GM23338 (cell line): ENCODE results near the gene ABCF3. TPM values are rescaled to one million over a fixed set of nuclear protein-coding genes. Genes with fewer than 3 reads are reported as not detected.
A peak's percentile ranks its signal among the peaks of the same experiment; 100 is the strongest.

Experiments
- ATAC-seq: fragments of 200-7000 bp; cut with Tn5 transposase; 3 replicates; pipeline ENCODE4 v1.9.1; 2020
- DNase-seq: peaks from one replicate; pipeline ENCODE4 v3.0.0-alpha.2; 2015; ENCODE audit warnings: low spot score
- H2AFZ ChIP-seq: fragments of 200-600 bp; sonication (generic); 2 replicates; pipeline ENCODE4 v1.8.0; 2016; ENCODE audit warnings: antibody characterized with exemption, mild to moderate bottlenecking, moderate library complexity
- H3F3A ChIP-seq: fragments of 200-600 bp; sonication (generic); replicated peaks from 2 replicates; pipeline ENCODE4 v1.8.0; 2017; ENCODE audit warnings: antibody characterized with exemption, mixed run types, low read depth
- H3K27ac ChIP-seq: fragments of 200-600 bp; sonication (generic); 2 replicates; pipeline ENCODE4 v1.6.1; 2016; ENCODE audit warnings: low read depth
- H3K27me3 ChIP-seq: fragments of 200-600 bp; sonication (generic); 2 replicates; pipeline ENCODE4 v1.8.0; 2016; ENCODE audit warnings: mild to moderate bottlenecking, mixed run types, moderate library complexity; ENCODE audit not compliant: insufficient read depth
- H3K36me3 ChIP-seq: fragments of 200-600 bp; sonication (generic); 2 replicates; pipeline ENCODE4 v1.8.0; 2016; ENCODE audit warnings: mild to moderate bottlenecking; ENCODE audit not compliant: insufficient read depth
- H3K4me1 ChIP-seq: fragments of 200-600 bp; sonication (generic); 2 replicates; pipeline ENCODE4 v1.8.0; 2016; ENCODE audit warnings: mild to moderate bottlenecking, moderate library complexity; ENCODE audit not compliant: insufficient read depth
- H3K4me2 ChIP-seq: fragments of 200-600 bp; sonication (generic); 2 replicates; pipeline ENCODE4 v1.7.1; 2017; ENCODE audit warnings: mixed run types
- H3K4me3 ChIP-seq: fragments of 200-600 bp; sonication (generic); 2 replicates; pipeline ENCODE4 v1.6.1; 2016; ENCODE audit warnings: mixed run types
- H3K79me2 ChIP-seq: fragments of 200-600 bp; sonication (generic); replicated peaks from 2 replicates; pipeline ENCODE4 v1.8.0; 2017; ENCODE audit warnings: mild to moderate bottlenecking; ENCODE audit not compliant: insufficient read depth
- H3K9me2 ChIP-seq: fragments of 200-600 bp; sonication (generic); 2 replicates; pipeline ENCODE4 v1.8.0; 2017; ENCODE audit not compliant: insufficient read depth
- H4K20me1 ChIP-seq: fragments of 200-600 bp; sonication (generic); replicated peaks from 2 replicates; pipeline ENCODE4 v1.8.0; 2017; ENCODE audit warnings: mild to moderate bottlenecking; ENCODE audit not compliant: insufficient read depth
- H3K27ac Mint-ChIP-seq: 2 replicates; pipeline ENCODE4 v1.8.0; 2020; ENCODE audit warnings: inconsistent platforms, mild to moderate bottlenecking, moderate library complexity, mixed read lengths
- H3K27me3 Mint-ChIP-seq: 3 replicates; pipeline ENCODE4 v1.8.0; 2022; ENCODE audit warnings: low read depth, mild to moderate bottlenecking, moderate library complexity, mixed read lengths, inconsistent platforms; ENCODE audit not compliant: insufficient read depth, poor library complexity
- H3K36me3 Mint-ChIP-seq: 3 replicates; pipeline ENCODE4 v1.8.0; 2021; ENCODE audit warnings: low read depth, mild to moderate bottlenecking, inconsistent platforms, moderate library complexity, mixed read lengths
- H3K4me1 Mint-ChIP-seq: 3 replicates; pipeline ENCODE4 v1.8.0; 2020; ENCODE audit warnings: mild to moderate bottlenecking, inconsistent platforms, mixed read lengths
- H3K4me3 Mint-ChIP-seq: 3 replicates; pipeline ENCODE4 v1.8.0; 2021; ENCODE audit warnings: moderate library complexity, mild to moderate bottlenecking, inconsistent platforms, mixed read lengths
- H3K9me3 Mint-ChIP-seq: 3 replicates; pipeline ENCODE4 v1.8.0; 2020; ENCODE audit warnings: moderate library complexity, mild to moderate bottlenecking, inconsistent platforms, mixed read lengths
- CREB1 ChIP-seq: fragments of 250-450 bp; sonication (Bioruptor Pico); IDR thresholded peaks from 2 replicates; pipeline ENCODE4 v1.5.0; 2020; ENCODE audit warnings: low read depth, mild to moderate bottlenecking, moderate library complexity
- EZH2 ChIP-seq: fragments of 200-600 bp; sonication (generic); IDR thresholded peaks from one replicate; pipeline ENCODE4 v1.8.0; 2017; ENCODE audit warnings: antibody characterized with exemption, mild to moderate bottlenecking, low read depth; ENCODE audit not compliant: unreplicated experiment
- EZH2phosphoT487 ChIP-seq: fragments of 200-600 bp; sonication (generic); IDR thresholded peaks from one replicate; pipeline ENCODE4 v1.8.1; 2018; ENCODE audit warnings: antibody characterized with exemption; ENCODE audit not compliant: unreplicated experiment
- JUNB ChIP-seq: IDR thresholded peaks from one replicate; pipeline ENCODE4 v1.6.1; 2016; ENCODE audit warnings: antibody characterized with exemption; ENCODE audit not compliant: unreplicated experiment
- POLR2AphosphoS5 ChIP-seq: IDR thresholded peaks from 2 replicates; pipeline ENCODE4 v1.6.1; 2016; ENCODE audit warnings: antibody characterized with exemption, low read depth
- REST ChIP-seq: IDR thresholded peaks from one replicate; pipeline ENCODE4 v1.6.1; 2018; ENCODE audit warnings: antibody characterized with exemption; ENCODE audit not compliant: unreplicated experiment
- ZNF114 ChIP-seq: fragments of 250-450 bp; sonication (Bioruptor Pico); IDR thresholded peaks from 2 replicates; pipeline ENCODE4 v1.5.0; 2020; ENCODE audit warnings: mild to moderate bottlenecking, moderate library complexity
- polyA plus RNA-seq: library from polyadenylated mRNA; unstranded; fragments of >200 nt; fragmentation: Nextera tagmentation; extraction: Ambion mirVana; gene quantifications from 2 replicates; pipeline ENCODE4 v1.2.1, GENCODE V29; 2016
- total RNA-seq: library from RNA; depleted of rRNA; stranded (reverse); fragments of >200 nt; shearing (Covaris generic); gene quantifications from 2 replicates; pipeline ENCODE4 v1.2.3, GENCODE V29; 2014
- TF ChIP-seq, protein P1 (sequence below), 2 experiments: fragments of 200-600 bp in 1 of 2; sonication (generic) in 1 of 2; conservative IDR thresholded peaks; 2 replicates each; pipeline versions ENCODE4 v1.5.1 to v1.6.1; 2016 to 2017; ENCODE audit warnings: antibody characterized with exemption in 2 of 2, low read depth in 2 of 2, mild to moderate bottlenecking in 2 of 2, moderate library complexity in 1 of 2
- TF ChIP-seq, protein P2 (sequence below): IDR thresholded peaks from 2 replicates; pipeline ENCODE4 v1.6.1; 2016; ENCODE audit warnings: antibody characterized with exemption
- TF ChIP-seq, protein P3 (sequence below): fragments of 250-450 bp; sonication (Bioruptor Pico); IDR thresholded peaks from 2 replicates; pipeline ENCODE4 v1.5.0; 2020; ENCODE audit warnings: mild to moderate bottlenecking, moderate library complexity

The ABCF3 gene
- total and polyA plus RNA-seq, 2 experiments from 2014 or later, result 33.4 to 48.9 TPM

DNA sequence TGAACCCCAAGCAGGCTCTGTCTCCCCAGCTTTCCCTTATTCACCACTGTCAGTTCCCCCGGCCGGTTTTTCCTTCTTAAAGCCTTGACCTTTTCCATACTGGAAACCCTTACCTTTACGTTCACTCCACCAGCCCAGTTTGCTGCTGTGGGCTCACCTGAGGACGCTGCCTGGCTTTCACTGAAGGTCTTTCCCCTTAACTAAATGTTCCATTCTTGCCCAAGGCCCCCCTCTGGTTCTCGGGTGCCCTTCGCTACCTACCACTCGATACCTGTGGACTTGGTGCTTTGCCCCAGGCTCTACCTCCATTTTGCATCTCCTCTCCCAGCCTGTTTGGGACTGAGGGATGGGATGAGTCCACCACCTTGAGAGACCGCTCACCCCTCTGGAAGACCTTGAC, 10.5 kb upstream of the ABCF3 start (continued):
- TF ChIP-seq JUNB, result no peak
- no peak for TF ChIP-seq EZH2
- no peak for TF ChIP-seq CREB1 (CRISPR knock-in tag)
- TF ChIP-seq REST, result no peak
- TF ChIP-seq, protein P1, sequence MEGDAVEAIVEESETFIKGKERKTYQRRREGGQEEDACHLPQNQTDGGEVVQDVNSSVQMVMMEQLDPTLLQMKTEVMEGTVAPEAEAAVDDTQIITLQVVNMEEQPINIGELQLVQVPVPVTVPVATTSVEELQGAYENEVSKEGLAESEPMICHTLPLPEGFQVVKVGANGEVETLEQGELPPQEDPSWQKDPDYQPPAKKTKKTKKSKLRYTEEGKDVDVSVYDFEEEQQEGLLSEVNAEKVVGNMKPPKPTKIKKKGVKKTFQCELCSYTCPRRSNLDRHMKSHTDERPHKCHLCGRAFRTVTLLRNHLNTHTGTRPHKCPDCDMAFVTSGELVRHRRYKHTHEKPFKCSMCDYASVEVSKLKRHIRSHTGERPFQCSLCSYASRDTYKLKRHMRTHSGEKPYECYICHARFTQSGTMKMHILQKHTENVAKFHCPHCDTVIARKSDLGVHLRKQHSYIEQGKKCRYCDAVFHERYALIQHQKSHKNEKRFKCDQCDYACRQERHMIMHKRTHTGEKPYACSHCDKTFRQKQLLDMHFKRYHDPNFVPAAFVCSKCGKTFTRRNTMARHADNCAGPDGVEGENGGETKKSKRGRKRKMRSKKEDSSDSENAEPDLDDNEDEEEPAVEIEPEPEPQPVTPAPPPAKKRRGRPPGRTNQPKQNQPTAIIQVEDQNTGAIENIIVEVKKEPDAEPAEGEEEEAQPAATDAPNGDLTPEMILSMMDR (conservative IDR thresholded peaks at IDR 0.05; ENCODE audit: low read depth in 2 of 2), result no peak
- no peak for TF ChIP-seq EZH2phosphoT487

- H3K4me3 ChIP-seq, result peak overlapping the region; percentile 92
- H3K36me3 ChIP-seq, result peaks cover 10% of the 10 kb centered on the region
- H3K4me1 ChIP-seq, result peaks cover 15% of the 10 kb centered on the region
- peak overlapping the region; percentile 98 for H3K4me3 Mint-ChIP-seq
- DNase-seq, result no peak
- H3K4me1 Mint-ChIP-seq, result peaks cover 34% of the 10 kb centered on the region
- H3K27me3 Mint-ChIP-seq, result peaks cover 7% of the 10 kb centered on the region
- H4K20me1 ChIP-seq, result peaks cover 4% of the 10 kb centered on the region
- no peaks in the 10 kb centered on the region for H3K9me3 Mint-ChIP-seq
- H3K36me3 Mint-ChIP-seq, result peaks cover 53% of the 10 kb centered on the region
- no peak overlapping the region for H2AFZ ChIP-seq
- peak; percentile 5 for ATAC-seq
- 0 out of 2 replicates have a peak, but pooled peaks cover 4% of the 10 kb centered on the region for H3F3A ChIP-seq
- no peaks in the 10 kb centered on the region for H3K27me3 ChIP-seq
- peaks cover 40% of the 10 kb centered on the region for H3K79me2 ChIP-seq
- peak overlapping the region; percentile 99 for H3K27ac Mint-ChIP-seq
- peak overlapping the region; percentile 97 for H3K4me2 ChIP-seq
- no peaks in the 10 kb centered on the region for H3K9me2 ChIP-seq
- H3K27ac ChIP-seq, result peak overlapping the region; percentile 97
- TF ChIP-seq EZH2phosphoT487, result no peak
- no peak for TF ChIP-seq POLR2AphosphoS5
- TF ChIP-seq, protein P2, sequence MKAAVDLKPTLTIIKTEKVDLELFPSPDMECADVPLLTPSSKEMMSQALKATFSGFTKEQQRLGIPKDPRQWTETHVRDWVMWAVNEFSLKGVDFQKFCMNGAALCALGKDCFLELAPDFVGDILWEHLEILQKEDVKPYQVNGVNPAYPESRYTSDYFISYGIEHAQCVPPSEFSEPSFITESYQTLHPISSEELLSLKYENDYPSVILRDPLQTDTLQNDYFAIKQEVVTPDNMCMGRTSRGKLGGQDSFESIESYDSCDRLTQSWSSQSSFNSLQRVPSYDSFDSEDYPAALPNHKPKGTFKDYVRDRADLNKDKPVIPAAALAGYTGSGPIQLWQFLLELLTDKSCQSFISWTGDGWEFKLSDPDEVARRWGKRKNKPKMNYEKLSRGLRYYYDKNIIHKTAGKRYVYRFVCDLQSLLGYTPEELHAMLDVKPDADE, result no peak
- TF ChIP-seq ZNF114 (CRISPR knock-in tag), result no peak
- TF ChIP-seq, protein P1 (conservative IDR thresholded peaks at IDR 0.05; ENCODE audit: low read depth in 2 of 2), result no peak
- TF ChIP-seq CREB1 (CRISPR knock-in tag), result no peak
- TF ChIP-seq, protein P3, sequence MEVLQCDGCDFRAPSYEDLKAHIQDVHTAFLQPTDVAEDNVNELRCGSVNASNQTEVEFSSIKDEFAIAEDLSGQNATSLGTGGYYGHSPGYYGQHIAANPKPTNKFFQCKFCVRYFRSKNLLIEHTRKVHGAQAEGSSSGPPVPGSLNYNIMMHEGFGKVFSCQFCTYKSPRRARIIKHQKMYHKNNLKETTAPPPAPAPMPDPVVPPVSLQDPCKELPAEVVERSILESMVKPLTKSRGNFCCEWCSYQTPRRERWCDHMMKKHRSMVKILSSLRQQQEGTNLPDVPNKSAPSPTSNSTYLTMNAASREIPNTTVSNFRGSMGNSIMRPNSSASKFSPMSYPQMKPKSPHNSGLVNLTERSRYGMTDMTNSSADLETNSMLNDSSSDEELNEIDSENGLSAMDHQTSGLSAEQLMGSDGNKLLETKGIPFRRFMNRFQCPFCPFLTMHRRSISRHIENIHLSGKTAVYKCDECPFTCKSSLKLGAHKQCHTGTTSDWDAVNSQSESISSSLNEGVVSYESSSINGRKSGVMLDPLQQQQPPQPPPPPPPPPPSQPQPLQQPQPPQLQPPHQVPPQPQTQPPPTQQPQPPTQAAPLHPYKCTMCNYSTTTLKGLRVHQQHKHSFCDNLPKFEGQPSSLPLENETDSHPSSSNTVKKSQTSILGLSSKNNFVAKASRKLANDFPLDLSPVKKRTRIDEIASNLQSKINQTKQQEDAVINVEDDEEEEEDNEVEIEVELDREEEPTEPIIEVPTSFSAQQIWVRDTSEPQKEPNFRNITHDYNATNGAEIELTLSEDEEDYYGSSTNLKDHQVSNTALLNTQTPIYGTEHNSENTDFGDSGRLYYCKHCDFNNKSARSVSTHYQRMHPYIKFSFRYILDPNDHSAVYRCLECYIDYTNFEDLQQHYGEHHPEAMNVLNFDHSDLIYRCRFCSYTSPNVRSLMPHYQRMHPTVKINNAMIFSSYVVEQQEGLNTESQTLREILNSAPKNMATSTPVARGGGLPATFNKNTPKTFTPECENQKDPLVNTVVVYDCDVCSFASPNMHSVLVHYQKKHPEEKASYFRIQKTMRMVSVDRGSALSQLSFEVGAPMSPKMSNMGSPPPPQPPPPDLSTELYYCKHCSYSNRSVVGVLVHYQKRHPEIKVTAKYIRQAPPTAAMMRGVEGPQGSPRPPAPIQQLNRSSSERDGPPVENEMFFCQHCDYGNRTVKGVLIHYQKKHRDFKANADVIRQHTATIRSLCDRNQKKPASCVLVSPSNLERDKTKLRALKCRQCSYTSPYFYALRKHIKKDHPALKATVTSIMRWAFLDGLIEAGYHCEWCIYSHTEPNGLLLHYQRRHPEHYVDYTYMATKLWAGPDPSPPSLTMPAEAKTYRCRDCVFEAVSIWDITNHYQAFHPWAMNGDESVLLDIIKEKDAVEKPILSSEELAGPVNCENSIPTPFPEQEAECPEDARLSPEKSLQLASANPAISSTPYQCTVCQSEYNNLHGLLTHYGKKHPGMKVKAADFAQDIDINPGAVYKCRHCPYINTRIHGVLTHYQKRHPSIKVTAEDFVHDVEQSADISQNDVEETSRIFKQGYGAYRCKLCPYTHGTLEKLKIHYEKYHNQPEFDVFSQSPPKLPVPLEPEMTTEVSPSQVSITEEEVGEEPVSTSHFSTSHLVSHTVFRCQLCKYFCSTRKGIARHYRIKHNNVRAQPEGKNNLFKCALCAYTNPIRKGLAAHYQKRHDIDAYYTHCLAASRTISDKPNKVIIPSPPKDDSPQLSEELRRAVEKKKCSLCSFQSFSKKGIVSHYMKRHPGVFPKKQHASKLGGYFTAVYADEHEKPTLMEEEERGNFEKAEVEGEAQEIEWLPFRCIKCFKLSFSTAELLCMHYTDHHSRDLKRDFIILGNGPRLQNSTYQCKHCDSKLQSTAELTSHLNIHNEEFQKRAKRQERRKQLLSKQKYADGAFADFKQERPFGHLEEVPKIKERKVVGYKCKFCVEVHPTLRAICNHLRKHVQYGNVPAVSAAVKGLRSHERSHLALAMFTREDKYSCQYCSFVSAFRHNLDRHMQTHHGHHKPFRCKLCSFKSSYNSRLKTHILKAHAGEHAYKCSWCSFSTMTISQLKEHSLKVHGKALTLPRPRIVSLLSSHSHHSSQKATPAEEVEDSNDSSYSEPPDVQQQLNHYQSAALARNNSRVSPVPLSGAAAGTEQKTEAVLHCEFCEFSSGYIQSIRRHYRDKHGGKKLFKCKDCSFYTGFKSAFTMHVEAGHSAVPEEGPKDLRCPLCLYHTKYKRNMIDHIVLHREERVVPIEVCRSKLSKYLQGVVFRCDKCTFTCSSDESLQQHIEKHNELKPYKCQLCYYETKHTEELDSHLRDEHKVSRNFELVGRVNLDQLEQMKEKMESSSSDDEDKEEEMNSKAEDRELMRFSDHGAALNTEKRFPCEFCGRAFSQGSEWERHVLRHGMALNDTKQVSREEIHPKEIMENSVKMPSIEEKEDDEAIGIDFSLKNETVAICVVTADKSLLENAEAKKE (CRISPR knock-in tag), result no peak
- no peak for TF ChIP-seq JUNB
These were observed 10.0 kb upstream of the ABCF3 start for GRCh38 chr3:184175981-184176376.
